LNCaP clone FGC (cell line): Measurements from ENCODE around the gene LILRB1.
"Not testable (repeated sequence)": the region's sequence is repeated elsewhere in the genome, so short reads cannot be mapped to it uniquely, and the experiment has no call there.

Experiments used
- DNase-seq: peaks from one replicate; pipeline ENCODE4 v3.0.0-alpha.2; 2011; ENCODE audit warnings: low read depth
- H3K4me3 ChIP-seq: 2 replicates; pipeline ENCODE4 v1.5.1; 2011; ENCODE audit warnings: mild to moderate bottlenecking, low read depth, low read length, control low read depth
- CTCF ChIP-seq: IDR thresholded peaks from 2 replicates; pipeline ENCODE4 v1.5.1; 2012; ENCODE audit warnings: mild to moderate bottlenecking; ENCODE audit not compliant: control insufficient read depth, insufficient read depth; ENCODE audit errors: extremely low read depth

LILRB1 gene

GRCh38 chr19:54670576-54671357 lies 40.5 kb downstream of the LILRB1 start:
- DNase-seq, result no peak
- no peak for TF ChIP-seq CTCF
- no peak overlapping the region for H3K4me3 ChIP-seq

- no peak for DNase-seq
- H3K4me3 ChIP-seq, result no peak overlapping the region
- no peak for TF ChIP-seq CTCF
Observed at GRCh38 chr19:54673222-54673621, 42.9 kb downstream of the LILRB1 start.

- peak; percentile 85 for TF ChIP-seq CTCF
- H3K4me3 ChIP-seq, result no peak overlapping the region
- peak; percentile 32 for DNase-seq
Observed at GRCh38 chr19:54674021-54674617, 43.8 kb downstream of the LILRB1 start.

GRCh38 chr19:54676210-54676834 lies 46.0 kb downstream of the LILRB1 start:
- peak; percentile 82 for TF ChIP-seq CTCF
- H3K4me3 ChIP-seq, DNase-seq: not testable (repeated sequence)

GRCh38 chr19:54677217-54677616 lies 46.9 kb downstream of the LILRB1 start:
- DNase-seq, result no peak

GRCh38 chr19:54681596-54681995 lies 51.3 kb downstream of the LILRB1 start:
- H3K4me3 ChIP-seq, DNase-seq: not testable (repeated sequence)

More at GRCh38 chr19:54677217-54677616, 46.9 kb downstream of the LILRB1 start:
- no peak for TF ChIP-seq CTCF
- no peak overlapping the region for H3K4me3 ChIP-seq

GRCh38 chr19:54682306-54682856 lies 52.1 kb downstream of the LILRB1 start:
- TF ChIP-seq CTCF, result no peak
- H3K4me3 ChIP-seq, result no peak overlapping the region
- DNase-seq, result no peak
